Measurements from ENCODE around the gene SIRT7.

- TF ChIP-seq CTCF (IDR thresholded peaks at IDR 0.05), result no peak
- no peak for TF ChIP-seq EP300 (IDR thresholded peaks at IDR 0.05)
Measured at GRCh38 chr17:81966343-81967243, 48.6 kb upstream of the SIRT7 start.

Data from ovary (tissue), 3 donors.